HG03565 (cell line): ENCODE measurements around the gene BIN1.

ENCODE experiments used
- ATAC-seq: cut with Tn5 transposase; IDR thresholded peaks from one replicate; pipeline ENCODE4 v1.9.1; 2021; ENCODE audit warnings: mild to moderate bottlenecking, moderate library complexity; ENCODE audit not compliant: unreplicated experiment

Gene BIN1

GRCh38 chr2:127104166-127104660 lies 2.7 kb downstream of the BIN1 start:
- no peak for ATAC-seq

DNA sequence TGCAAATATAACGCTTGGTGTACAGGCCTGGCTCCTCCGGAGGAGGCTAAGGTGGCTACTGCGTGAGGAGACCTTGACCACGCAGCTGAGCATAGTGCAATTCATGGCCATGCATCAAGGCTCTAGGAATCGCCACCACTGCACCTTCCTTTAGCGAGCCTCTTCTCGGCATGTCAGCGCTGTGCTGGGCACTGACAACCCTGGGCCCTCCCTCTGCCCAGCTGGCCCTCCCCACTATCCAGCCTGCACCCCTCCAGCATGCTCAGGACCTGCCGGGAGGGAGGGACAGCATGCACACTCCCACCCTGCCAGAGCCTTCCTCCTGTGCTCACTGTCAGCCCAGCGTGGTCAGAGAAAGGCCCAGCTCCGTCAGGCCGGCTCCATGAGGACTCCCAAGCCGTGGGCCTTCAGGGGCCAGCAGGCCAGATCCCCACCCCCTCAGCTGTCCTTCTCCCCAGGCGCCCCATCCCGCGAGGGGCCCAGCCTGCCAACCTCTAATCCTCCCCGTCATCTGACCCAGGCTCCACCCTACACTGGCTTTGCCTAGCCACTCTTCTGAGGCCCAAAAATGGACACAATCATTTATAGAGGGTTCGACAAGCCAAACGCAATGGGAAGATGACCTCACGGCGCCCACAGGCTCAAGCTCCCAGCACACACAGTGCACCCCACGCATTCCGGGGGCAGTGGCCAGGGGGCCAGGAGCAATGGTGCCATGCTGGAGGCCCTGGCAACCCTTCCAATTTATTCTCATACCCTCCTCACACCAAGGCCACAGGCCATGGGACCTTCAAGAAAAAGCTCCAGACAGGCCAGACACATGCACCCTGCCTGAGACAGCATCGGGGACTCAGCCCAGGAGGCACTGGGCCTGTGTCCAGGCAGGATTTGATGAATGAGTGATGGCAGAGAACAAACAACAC lies 3.5 kb downstream of the BIN1 start:
- ATAC-seq = no peak

GRCh38 chr2:127102521-127103242 lies 4.3 kb downstream of the BIN1 start:
- no peak for ATAC-seq

- no peak for ATAC-seq
These were observed 5.0 kb downstream of the BIN1 start for GRCh38 chr2:127101756-127102477.

GRCh38 chr2:127101048-127101611 lies 5.8 kb downstream of the BIN1 start:
- no peak for ATAC-seq

GRCh38 chr2:127100251-127101047 lies 6.5 kb downstream of the BIN1 start:
- no peak for ATAC-seq

- ATAC-seq = no peak
These were observed 8.2 kb downstream of the BIN1 start for GRCh38 chr2:127098711-127099110.

DNA sequence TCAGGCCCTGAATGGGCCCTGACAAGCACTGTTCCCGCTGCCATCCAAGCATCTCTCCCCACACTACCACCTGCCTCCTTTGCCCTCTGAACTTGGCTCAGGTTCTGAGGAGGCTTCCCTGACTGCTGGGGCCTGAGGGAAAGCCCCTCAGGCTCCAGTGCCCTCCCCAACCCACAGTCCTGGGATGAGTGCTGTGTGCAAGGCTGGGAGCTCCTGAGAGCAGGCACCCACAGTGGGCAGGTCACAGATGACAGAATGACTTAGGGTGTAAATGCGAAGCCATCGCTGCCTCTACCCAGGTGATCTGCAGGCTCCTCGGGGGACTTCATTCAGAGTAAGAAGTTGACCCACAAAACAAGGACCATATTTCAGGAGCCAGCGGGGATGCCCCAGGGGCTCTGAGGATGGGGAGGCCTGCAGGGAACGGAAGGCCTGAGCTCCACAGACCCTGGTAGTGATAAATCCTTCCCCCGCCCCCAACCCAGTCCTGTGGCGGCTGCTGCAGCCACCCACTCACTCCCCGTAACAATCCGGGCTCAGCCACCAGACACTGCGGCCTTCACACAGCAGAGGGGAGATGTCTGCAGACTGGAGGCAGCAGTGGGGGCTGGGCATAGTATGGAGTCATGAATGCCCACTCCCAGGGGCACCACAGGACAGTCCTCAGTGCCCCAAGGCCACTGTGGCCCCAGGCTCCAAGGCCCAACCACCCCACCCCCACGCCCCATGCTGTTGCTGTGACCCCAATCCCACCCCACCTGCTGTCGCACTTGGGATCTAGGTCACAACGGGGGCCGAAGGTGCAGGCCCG lies 8.9 kb downstream of the BIN1 start:
- ATAC-seq = no peak

GRCh38 chr2:127097471-127097765 lies 9.5 kb downstream of the BIN1 start:
- no peak for ATAC-seq

DNA sequence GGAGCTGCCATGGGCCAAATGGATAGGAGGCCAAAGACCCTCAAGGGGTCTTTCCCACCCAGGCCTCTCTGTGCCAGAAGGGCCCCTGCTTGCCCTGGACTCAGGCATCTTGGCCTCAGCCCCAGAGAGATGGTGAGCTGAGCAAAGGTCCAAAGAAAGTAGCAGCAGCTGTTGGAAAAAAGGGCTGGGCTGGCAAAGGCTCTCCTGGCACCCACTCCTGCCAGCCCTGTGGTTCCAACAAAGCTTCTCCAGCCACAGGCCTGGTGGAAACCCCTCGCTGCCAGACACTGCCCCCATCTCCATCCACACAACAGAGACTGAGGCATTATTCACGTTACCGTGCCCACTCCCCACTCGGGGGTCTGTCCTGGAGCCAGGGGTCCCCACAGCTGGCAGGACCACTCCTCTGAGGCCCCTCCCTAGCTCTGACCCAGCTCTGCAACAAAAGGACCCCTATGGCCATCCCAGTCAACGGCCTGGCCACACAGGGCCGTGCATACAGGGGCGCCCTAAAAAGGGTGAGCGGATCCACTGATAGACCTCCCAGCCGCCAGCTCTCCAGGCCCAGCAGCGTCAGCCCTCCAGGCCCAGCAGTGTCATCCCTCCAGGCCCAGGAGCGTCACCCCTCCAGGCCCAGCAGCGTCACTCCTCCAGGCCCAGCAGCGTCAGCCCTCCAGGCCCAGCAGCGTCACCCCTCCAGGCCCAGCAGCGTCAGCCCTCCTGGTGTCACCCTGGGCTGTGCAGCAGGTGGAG lies 10.1 kb downstream of the BIN1 start:
- ATAC-seq = no peak

GRCh38 chr2:127096280-127096679 lies 10.7 kb downstream of the BIN1 start:
- no peak for ATAC-seq

DNA sequence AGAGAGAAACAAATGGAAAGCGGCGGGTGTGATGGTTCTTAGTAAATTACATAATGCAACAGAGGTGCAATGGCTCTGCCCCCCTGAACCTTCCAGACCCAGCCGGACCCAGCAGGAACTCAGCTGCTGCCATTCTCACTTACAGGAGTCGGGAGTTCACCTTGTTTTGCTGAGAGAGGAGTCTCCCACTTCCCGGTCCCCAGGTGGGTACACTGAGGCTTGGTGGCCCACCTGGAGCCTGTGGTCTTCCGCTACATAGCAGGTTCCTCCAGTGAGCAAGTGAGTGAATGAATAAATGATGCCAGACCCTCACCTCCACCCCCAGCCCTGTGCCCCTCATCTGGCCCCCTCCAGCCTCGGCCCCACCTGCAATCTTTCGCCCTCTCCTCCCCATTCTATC lies 11.2 kb downstream of the BIN1 start:
- no peak for ATAC-seq

- ATAC-seq = no peak
These were observed 11.7 kb downstream of the BIN1 start for GRCh38 chr2:127095367-127095641.

DNA sequence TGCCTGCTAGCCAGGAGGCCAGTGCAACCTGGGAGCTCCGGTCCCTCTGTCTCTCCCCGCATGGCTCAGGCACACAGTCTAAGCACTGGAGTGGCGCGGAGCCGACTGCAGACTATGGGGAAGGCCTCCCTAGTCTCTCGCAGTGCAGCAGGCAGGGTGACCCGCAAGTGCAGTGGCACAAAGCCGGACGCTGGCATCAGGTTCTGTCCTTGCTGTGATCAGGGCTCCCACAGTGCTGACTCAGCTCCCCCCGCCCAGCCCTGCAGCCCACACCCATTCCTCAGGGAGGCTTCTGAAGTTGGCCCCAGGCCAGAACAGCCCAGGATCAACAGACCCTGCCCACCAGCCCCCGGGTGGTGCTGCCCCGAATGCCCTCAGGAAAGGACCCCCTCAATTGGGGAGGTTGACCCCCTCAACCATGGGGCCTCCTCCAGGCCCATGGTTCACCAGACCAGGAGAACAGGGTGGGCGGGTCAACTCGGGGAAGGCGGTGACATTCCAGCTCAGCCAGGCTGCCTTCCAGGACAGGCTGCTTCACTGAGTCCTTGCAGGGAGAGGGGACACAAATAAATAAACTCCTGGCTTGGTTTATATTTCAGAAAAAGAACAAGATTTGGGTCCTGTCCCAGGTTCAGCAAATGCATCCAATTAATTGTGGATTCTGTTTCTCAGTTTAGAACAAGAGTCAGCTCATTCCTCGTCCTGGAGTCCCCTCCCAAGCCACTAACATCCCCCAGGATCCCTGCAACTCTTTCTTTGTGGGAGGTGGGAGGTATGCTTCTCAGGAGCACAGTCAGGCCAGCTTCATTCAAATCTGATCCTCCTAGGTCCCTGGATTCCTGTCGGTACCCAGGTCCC lies 12.2 kb downstream of the BIN1 start:
- ATAC-seq = no peak

DNA sequence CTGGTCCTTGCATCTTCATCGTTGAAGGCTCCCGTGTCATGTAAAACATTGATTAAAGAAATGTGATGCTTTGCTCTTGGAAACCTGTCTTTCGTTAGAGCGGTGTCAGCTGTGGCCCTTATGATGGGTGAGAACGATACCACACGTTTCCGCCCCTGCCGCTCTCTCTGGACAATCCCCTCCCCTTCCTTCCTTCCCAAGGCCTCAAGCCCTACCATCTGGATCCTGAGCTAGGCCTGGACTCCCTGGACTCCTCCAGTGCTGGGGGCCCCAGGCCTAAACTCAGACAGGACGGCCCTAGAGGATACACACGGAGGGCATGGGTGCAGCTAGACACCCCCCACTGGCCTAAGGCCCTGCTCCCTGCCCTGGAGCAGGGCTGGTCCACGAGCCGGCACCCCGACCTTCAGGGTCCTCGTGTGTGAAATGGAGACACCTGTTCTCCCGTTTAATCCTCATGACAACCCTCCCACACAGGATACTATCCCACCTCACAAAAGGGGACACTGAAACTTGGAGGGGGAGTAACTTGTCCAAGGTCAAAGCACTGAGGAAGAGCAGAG lies 13.2 kb downstream of the BIN1 start:
- ATAC-seq = no peak

- ATAC-seq = no peak
These were observed 13.9 kb downstream of the BIN1 start for GRCh38 chr2:127092901-127093516.

GRCh38 chr2:127092306-127092705 lies 14.6 kb downstream of the BIN1 start:
- no peak for ATAC-seq
